ENCODE results near the gene SCML2.

DNA sequence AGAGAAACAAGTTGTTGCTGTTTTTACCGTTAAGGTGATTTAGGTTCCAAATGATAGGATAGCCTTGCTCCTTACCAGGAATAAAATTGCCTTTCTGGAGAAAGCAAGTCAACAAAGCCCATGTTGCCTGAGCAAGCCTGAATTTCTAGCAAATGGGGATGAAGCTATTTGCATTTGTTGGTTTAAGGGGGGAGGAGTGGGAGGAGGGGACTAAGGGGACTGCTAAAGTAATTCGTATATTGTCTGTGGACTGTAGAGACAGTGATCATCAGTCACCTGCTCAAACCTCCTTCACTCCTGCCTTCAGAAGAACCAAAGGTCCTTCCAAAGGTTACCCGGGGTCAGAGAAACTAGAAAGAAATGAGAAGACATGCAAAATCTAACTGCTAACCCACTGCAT lies 65.8 kb downstream of the SCML2 start:
- TF ChIP-seq EP300 (IDR thresholded peaks at IDR 0.05) (no peak), POLR2A (IDR thresholded peaks at IDR 0.05) (no peak)
- TF ChIP-seq, protein P1, sequence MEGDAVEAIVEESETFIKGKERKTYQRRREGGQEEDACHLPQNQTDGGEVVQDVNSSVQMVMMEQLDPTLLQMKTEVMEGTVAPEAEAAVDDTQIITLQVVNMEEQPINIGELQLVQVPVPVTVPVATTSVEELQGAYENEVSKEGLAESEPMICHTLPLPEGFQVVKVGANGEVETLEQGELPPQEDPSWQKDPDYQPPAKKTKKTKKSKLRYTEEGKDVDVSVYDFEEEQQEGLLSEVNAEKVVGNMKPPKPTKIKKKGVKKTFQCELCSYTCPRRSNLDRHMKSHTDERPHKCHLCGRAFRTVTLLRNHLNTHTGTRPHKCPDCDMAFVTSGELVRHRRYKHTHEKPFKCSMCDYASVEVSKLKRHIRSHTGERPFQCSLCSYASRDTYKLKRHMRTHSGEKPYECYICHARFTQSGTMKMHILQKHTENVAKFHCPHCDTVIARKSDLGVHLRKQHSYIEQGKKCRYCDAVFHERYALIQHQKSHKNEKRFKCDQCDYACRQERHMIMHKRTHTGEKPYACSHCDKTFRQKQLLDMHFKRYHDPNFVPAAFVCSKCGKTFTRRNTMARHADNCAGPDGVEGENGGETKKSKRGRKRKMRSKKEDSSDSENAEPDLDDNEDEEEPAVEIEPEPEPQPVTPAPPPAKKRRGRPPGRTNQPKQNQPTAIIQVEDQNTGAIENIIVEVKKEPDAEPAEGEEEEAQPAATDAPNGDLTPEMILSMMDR (IDR thresholded peaks at IDR 0.05), result no peak
